Activated CD4-positive, alpha-beta T cell treated with anti-CD3 and anti-CD28 coated beads, Interleukin-2, amount 10 ng/mL, durations not matched to agents 7 days and 5 days (primary cell): ENCODE data around the gene NAV3. TPM values are rescaled to one million over a fixed set of nuclear protein-coding genes. Genes with fewer than 3 reads are reported as not detected.

Experiments used
- CTCF ChIA-PET: fragments of 350-600 bp; sonication (Branson Sonifier 250); formaldehyde crosslinking; loops from one replicate; lab custom pipeline; 2021; ENCODE audit warnings: antibody characterized with exemption; lab: Charles Lee
- POLR2A ChIA-PET: fragments of 350-600 bp; sonication (Branson Sonifier 250); formaldehyde crosslinking; loops from one replicate; lab custom pipeline; 2021; ENCODE audit warnings: antibody characterized with exemption; lab: Charles Lee
- DNase-seq: peaks from one replicate; pipeline ENCODE4 v3.0.0-alpha.2; 2020
- H3K27ac Mint-ChIP-seq: one replicate; pipeline ENCODE4 v1.8.0; 2021; ENCODE audit warnings: mild to moderate bottlenecking, moderate library complexity, mixed read lengths
- H3K27me3 Mint-ChIP-seq: one replicate; pipeline ENCODE4 v1.8.0; 2021; ENCODE audit warnings: mixed read lengths
- H3K36me3 Mint-ChIP-seq: one replicate; pipeline ENCODE4 v1.8.0; 2021; ENCODE audit warnings: low read depth, mixed read lengths
- H3K4me1 Mint-ChIP-seq: one replicate; pipeline ENCODE4 v1.8.0; 2021; ENCODE audit warnings: mixed read lengths
- H3K4me3 Mint-ChIP-seq: one replicate; pipeline ENCODE4 v1.8.0; 2021; ENCODE audit warnings: mild to moderate bottlenecking, moderate library complexity, mixed read lengths
- H3K9me3 Mint-ChIP-seq: one replicate; pipeline ENCODE4 v1.8.0; 2021; ENCODE audit warnings: mixed read lengths
- total RNA-seq, 2 experiments: library from RNA; stranded (reverse); gene quantifications; one replicate each; pipeline ENCODE4 v1.2.3, GENCODE V29; 2021

The NAV3 gene
- total RNA-seq, 2 experiments from 2014 or later, result not detected

DNA sequence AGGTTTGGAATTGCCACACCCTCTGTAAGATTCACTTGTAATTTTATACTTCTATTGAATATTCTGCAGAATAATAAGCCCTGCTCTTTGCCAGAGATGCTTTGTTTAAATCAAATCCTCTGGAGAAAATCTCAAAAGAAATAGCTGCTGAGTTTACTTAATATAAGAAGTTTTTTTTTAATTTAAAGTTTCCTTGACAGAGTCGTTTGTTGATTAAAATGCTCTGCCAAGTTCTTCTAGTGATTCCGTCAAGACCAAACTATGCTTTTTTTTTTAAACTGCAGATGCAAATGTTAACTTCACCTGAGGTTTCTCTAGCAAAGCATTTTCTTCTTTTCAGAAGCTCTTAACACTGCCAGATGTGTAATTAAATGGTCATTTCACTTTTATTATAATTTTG is 13.4 kb upstream of the NAV3 start:
- CTCF ChIA-PET, result no interaction called here
- H3K4me3 Mint-ChIP-seq, result no peak overlapping the region

GRCh38 chr12:77818351-77818750 is 12.3 kb upstream of the NAV3 start:
- no peaks in the 10 kb centered on the region for H3K36me3 Mint-ChIP-seq
- H3K9me3 Mint-ChIP-seq, result no peaks in the 10 kb centered on the region
- no peak overlapping the region for H3K27ac Mint-ChIP-seq
- no peaks in the 10 kb centered on the region for H3K27me3 Mint-ChIP-seq
- no peaks in the 10 kb centered on the region for H3K4me1 Mint-ChIP-seq
- CTCF ChIA-PET, result no interaction called here
- no peak overlapping the region for H3K4me3 Mint-ChIP-seq
- POLR2A ChIA-PET, result no interaction called here
- no peak for DNase-seq

More for the DNA sequence above, 13.4 kb upstream of the NAV3 start:
- DNase-seq, result no peak
- H3K27me3 Mint-ChIP-seq, result no peaks in the 10 kb centered on the region
- H3K36me3 Mint-ChIP-seq, result no peaks in the 10 kb centered on the region
- H3K27ac Mint-ChIP-seq, result no peak overlapping the region
- POLR2A ChIA-PET, result no interaction called here
- no peaks in the 10 kb centered on the region for H3K9me3 Mint-ChIP-seq
- H3K4me1 Mint-ChIP-seq, result no peaks in the 10 kb centered on the region

GRCh38 chr12:77821699-77822203 is 8.9 kb upstream of the NAV3 start:
- H3K27ac Mint-ChIP-seq, result no peak overlapping the region
- no peaks in the 10 kb centered on the region for H3K27me3 Mint-ChIP-seq
- H3K9me3 Mint-ChIP-seq, result no peaks in the 10 kb centered on the region
- no peaks in the 10 kb centered on the region for H3K36me3 Mint-ChIP-seq
- H3K4me1 Mint-ChIP-seq, result no peaks in the 10 kb centered on the region
- ChIA-PET CTCF (no interaction called here), POLR2A (no interaction called here)
- DNase-seq, result no peak
- no peak overlapping the region for H3K4me3 Mint-ChIP-seq

DNA sequence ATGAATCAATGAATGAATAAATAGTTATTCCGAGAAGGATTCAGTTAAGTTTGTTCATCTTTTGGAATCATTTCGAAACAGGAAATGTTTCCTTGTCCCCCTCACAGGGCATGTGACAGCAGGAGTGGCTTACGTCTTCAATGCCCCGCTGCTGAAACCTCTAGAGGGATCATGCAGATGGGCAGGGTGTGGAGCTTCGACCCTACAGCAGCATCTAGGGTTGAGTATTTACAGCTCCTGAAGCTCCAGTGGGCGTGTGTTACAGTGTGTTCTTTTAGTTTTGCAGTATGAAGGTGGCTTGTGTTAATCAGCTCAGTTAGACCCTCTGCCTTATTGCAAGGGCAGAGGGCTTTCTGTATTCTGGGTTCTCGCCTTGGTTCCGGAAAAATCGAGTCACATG is 2.6 kb downstream of the NAV3 start:
- Mint-ChIP-seq H3K36me3 (no peaks in the 10 kb centered on the region), H3K4me1 (no peaks in the 10 kb centered on the region), H3K27me3 (no peaks in the 10 kb centered on the region), H3K9me3 (no peaks in the 10 kb centered on the region), H3K27ac (no peak overlapping the region), H3K4me3 (no peak overlapping the region)
- ChIA-PET CTCF (no interaction called here), POLR2A (no interaction called here)
- DNase-seq, result no peak

- no peaks in the 10 kb centered on the region for H3K27me3 Mint-ChIP-seq
- H3K4me1 Mint-ChIP-seq, result no peaks in the 10 kb centered on the region
- CTCF ChIA-PET, result no interaction called here
- H3K27ac Mint-ChIP-seq, result no peak overlapping the region
- DNase-seq, result no peak
- no peaks in the 10 kb centered on the region for H3K9me3 Mint-ChIP-seq
- POLR2A ChIA-PET, result no interaction called here
- H3K4me3 Mint-ChIP-seq, result no peak overlapping the region
- no peaks in the 10 kb centered on the region for H3K36me3 Mint-ChIP-seq
Measured at GRCh38 chr12:77834618-77835017, 3.9 kb downstream of the NAV3 start.

DNA sequence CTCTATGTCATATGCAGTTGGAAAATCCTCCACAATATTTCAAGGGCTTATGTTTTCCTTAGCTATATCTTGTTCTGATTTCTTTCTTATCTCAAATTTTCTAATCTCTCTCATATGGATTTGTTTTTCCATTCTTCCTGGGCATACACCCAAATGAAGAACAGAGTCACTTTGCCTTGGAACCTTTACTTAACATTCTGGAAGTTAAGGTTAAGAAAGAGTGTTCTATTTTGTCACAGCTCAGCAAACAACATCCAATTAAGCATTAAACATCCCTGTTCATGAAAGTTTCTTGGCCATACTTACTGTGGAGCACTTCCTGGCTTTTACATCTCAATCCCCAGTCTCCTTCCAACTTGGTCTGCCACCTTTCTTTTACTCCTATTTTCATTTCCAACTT is 5.3 kb downstream of the NAV3 start:
- Mint-ChIP-seq H3K9me3 (no peaks in the 10 kb centered on the region), H3K4me3 (no peak overlapping the region), H3K27ac (no peak overlapping the region), H3K36me3 (no peaks in the 10 kb centered on the region), H3K27me3 (no peaks in the 10 kb centered on the region), H3K4me1 (no peaks in the 10 kb centered on the region)
- DNase-seq, result no peak
- POLR2A ChIA-PET, result no interaction called here
- CTCF ChIA-PET, result no interaction called here

DNA sequence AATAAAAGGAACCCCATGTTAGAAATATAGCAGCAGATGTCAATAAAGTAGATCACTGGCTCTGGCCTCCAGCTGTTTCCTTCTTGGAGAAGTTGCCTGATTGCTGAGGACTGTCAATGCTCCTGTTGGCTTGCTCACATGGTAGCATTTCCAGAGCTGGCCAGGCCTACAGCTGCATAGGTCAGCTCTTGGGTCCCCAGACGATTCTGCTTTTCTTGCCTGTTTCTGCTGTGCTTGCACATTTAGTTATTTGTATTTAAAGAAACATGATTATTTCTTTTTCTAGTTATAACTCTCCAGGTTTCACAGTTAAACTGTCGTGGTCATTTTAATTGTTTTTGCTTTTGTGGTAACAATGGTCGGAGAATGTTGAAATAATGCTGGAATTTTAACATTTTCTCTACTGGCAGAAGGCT is 7.2 kb downstream of the NAV3 start:
- no peak for DNase-seq
- no peaks in the 10 kb centered on the region for H3K4me1 Mint-ChIP-seq
- ChIA-PET CTCF (no interaction called here), POLR2A (no interaction called here)
- H3K4me3 Mint-ChIP-seq, result no peak overlapping the region
- no peaks in the 10 kb centered on the region for H3K27me3 Mint-ChIP-seq
- H3K36me3 Mint-ChIP-seq, result no peaks in the 10 kb centered on the region
- H3K27ac Mint-ChIP-seq, result no peak overlapping the region
- H3K9me3 Mint-ChIP-seq, result no peaks in the 10 kb centered on the region

DNA sequence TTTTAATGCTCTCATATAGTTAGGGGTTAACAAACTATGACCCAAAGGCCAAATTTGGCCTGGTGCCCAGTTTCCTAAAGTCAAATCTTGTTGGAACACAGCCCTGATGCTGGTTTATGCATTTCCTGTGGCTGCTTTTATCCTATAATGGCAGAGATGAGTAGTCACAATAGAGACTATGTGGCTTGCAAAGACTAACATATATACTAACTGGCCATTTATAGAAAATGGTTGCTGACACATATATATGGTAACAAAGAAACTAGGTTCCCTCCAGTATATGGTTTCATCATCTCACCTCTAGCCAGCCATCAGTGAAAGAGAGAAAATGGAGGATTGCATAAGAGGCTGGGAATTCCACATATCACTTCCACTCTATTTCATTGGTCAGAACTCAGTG is 10.8 kb downstream of the NAV3 start:
- no peaks in the 10 kb centered on the region for H3K9me3 Mint-ChIP-seq
- H3K27ac Mint-ChIP-seq, result no peak overlapping the region
- ChIA-PET POLR2A (no interaction called here), CTCF (no interaction called here)
- DNase-seq, result no peak
- H3K4me3 Mint-ChIP-seq, result no peak overlapping the region
- no peaks in the 10 kb centered on the region for H3K36me3 Mint-ChIP-seq
- H3K27me3 Mint-ChIP-seq, result no peaks in the 10 kb centered on the region
- no peaks in the 10 kb centered on the region for H3K4me1 Mint-ChIP-seq

- peaks cover 3% of the 10 kb centered on the region for H3K4me1 Mint-ChIP-seq
- POLR2A ChIA-PET, result no interaction called here
- H3K36me3 Mint-ChIP-seq, result no peaks in the 10 kb centered on the region
- H3K9me3 Mint-ChIP-seq, result no peaks in the 10 kb centered on the region
- CTCF ChIA-PET, result no interaction called here
- no peak for DNase-seq
- H3K27ac Mint-ChIP-seq, result no peak overlapping the region
- no peaks in the 10 kb centered on the region for H3K27me3 Mint-ChIP-seq
- H3K4me3 Mint-ChIP-seq, result no peak overlapping the region
Measured at GRCh38 chr12:77842430-77842829, 11.7 kb downstream of the NAV3 start.

GRCh38 chr12:77845831-77846230 is 15.1 kb downstream of the NAV3 start:
- POLR2A ChIA-PET, result no interaction called here
- no peak overlapping the region for H3K4me3 Mint-ChIP-seq

GRCh38 chr12:77847060-77847541 is 16.4 kb downstream of the NAV3 start:
- H3K27me3 Mint-ChIP-seq, result no peaks in the 10 kb centered on the region
- DNase-seq, result no peak
- H3K9me3 Mint-ChIP-seq, result no peaks in the 10 kb centered on the region
- ChIA-PET POLR2A (no interaction called here), CTCF (no interaction called here)
- no peak overlapping the region for H3K4me3 Mint-ChIP-seq
- H3K36me3 Mint-ChIP-seq, result no peaks in the 10 kb centered on the region
- H3K27ac Mint-ChIP-seq, result no peak overlapping the region
- peaks cover 3% of the 10 kb centered on the region for H3K4me1 Mint-ChIP-seq

More at GRCh38 chr12:77845831-77846230, 15.1 kb downstream of the NAV3 start:
- Mint-ChIP-seq H3K9me3 (no peaks in the 10 kb centered on the region), H3K27ac (no peak overlapping the region), H3K36me3 (no peaks in the 10 kb centered on the region), H3K4me1 (peaks cover 3% of the 10 kb centered on the region), H3K27me3 (no peaks in the 10 kb centered on the region)
- no peak for DNase-seq
- CTCF ChIA-PET, result no interaction called here

- Mint-ChIP-seq H3K27me3 (no peaks in the 10 kb centered on the region), H3K4me3 (no peak overlapping the region), H3K9me3 (no peaks in the 10 kb centered on the region), H3K4me1 (peaks cover 3% of the 10 kb centered on the region), H3K27ac (no peak overlapping the region), H3K36me3 (no peaks in the 10 kb centered on the region)
- no peak for DNase-seq
- ChIA-PET CTCF (no interaction called here), POLR2A (no interaction called here)
Measured at GRCh38 chr12:77847680-77848431, 17.2 kb downstream of the NAV3 start.

- DNase-seq, result no peak
- ChIA-PET CTCF (no interaction called here), POLR2A (no interaction called here)
- no peaks in the 10 kb centered on the region for H3K27me3 Mint-ChIP-seq
- no peak overlapping the region for H3K4me3 Mint-ChIP-seq
- H3K27ac Mint-ChIP-seq, result no peak overlapping the region
- H3K9me3 Mint-ChIP-seq, result no peaks in the 10 kb centered on the region
- H3K36me3 Mint-ChIP-seq, result no peaks in the 10 kb centered on the region
- H3K4me1 Mint-ChIP-seq, result peaks cover 3% of the 10 kb centered on the region
Measured at GRCh38 chr12:77850129-77850528, 19.4 kb downstream of the NAV3 start.

GRCh38 chr12:77850698-77851097 is 20.0 kb downstream of the NAV3 start:
- Mint-ChIP-seq H3K4me1 (peaks cover 3% of the 10 kb centered on the region), H3K27me3 (no peaks in the 10 kb centered on the region), H3K9me3 (no peaks in the 10 kb centered on the region), H3K27ac (no peak overlapping the region), H3K4me3 (no peak overlapping the region), H3K36me3 (no peaks in the 10 kb centered on the region)
- no peak for DNase-seq
- ChIA-PET POLR2A (no interaction called here), CTCF (no interaction called here)
